Measurements from ENCODE around the gene NDUFS7. TPM values are rescaled to one million over a fixed set of nuclear protein-coding genes. Genes with fewer than 3 reads are reported as not detected.
A peak's percentile ranks its signal among the peaks of the same experiment; 100 is the strongest.

The NDUFS7 gene
- total RNA-seq, 2 donors from 2014 or later = 50.9 to 54.7 TPM

GRCh38 chr19:1370579-1371361 lies 12.9 kb upstream of the NDUFS7 start:
- Mint-ChIP-seq H3K27ac (no peak overlapping the region), H3K4me3 (no peak overlapping the region), H3K36me3 (ENCODE audit: low read depth) (no peaks in the 10 kb centered on the region), H3K27me3 (no peaks in the 10 kb centered on the region), H3K4me1 (no peaks in the 10 kb centered on the region)
- DNase-seq = no peak
- no peak for ATAC-seq
- no peaks in the 10 kb centered on the region for H3K9me3 ChIP-seq (ENCODE audit: control insufficient read depth, low read length, poor library complexity, severe bottlenecking)

GRCh38 chr19:1373042-1373533 lies 10.6 kb upstream of the NDUFS7 start:
- H3K27ac Mint-ChIP-seq = no peak overlapping the region
- no peaks in the 10 kb centered on the region for H3K9me3 ChIP-seq (ENCODE audit: control insufficient read depth, low read length, poor library complexity, severe bottlenecking)
- H3K4me3 Mint-ChIP-seq = no peak overlapping the region
- no peak for DNase-seq
- no peaks in the 10 kb centered on the region for H3K27me3 Mint-ChIP-seq
- no peaks in the 10 kb centered on the region for H3K4me1 Mint-ChIP-seq
- ATAC-seq = no peak
- H3K36me3 Mint-ChIP-seq (ENCODE audit: low read depth) = peaks cover 2% of the 10 kb centered on the region

GRCh38 chr19:1373534-1374249 lies 10.0 kb upstream of the NDUFS7 start:
- H3K9me3 ChIP-seq (ENCODE audit: control insufficient read depth, low read length, poor library complexity, severe bottlenecking) = no peaks in the 10 kb centered on the region
- DNase-seq (no peak), ATAC-seq (no peak)
- no peak overlapping the region for H3K4me3 Mint-ChIP-seq
- no peaks in the 10 kb centered on the region for H3K4me1 Mint-ChIP-seq
- H3K27me3 Mint-ChIP-seq = no peaks in the 10 kb centered on the region
- H3K36me3 Mint-ChIP-seq (ENCODE audit: low read depth) = peaks cover 2% of the 10 kb centered on the region
- H3K27ac Mint-ChIP-seq = no peak overlapping the region

- DNase-seq = no peak
- no peaks in the 10 kb centered on the region for H3K9me3 ChIP-seq (ENCODE audit: control insufficient read depth, low read length, poor library complexity, severe bottlenecking)
- Mint-ChIP-seq H3K27ac (no peak overlapping the region), H3K36me3 (ENCODE audit: low read depth) (peaks cover 2% of the 10 kb centered on the region), H3K4me1 (no peaks in the 10 kb centered on the region), H3K4me3 (no peak overlapping the region), H3K27me3 (no peaks in the 10 kb centered on the region)
- no peak for ATAC-seq
Measured at GRCh38 chr19:1374250-1374577, 9.5 kb upstream of the NDUFS7 start.

GRCh38 chr19:1376415-1376805 lies 7.3 kb upstream of the NDUFS7 start:
- Mint-ChIP-seq H3K36me3 (ENCODE audit: low read depth) (peaks cover 2% of the 10 kb centered on the region), H3K27ac (no peak overlapping the region), H3K4me3 (no peak overlapping the region), H3K27me3 (no peaks in the 10 kb centered on the region), H3K4me1 (peaks cover 2% of the 10 kb centered on the region)
- H3K9me3 ChIP-seq (ENCODE audit: control insufficient read depth, low read length, poor library complexity, severe bottlenecking) = no peaks in the 10 kb centered on the region
- DNase-seq (no peak), ATAC-seq (no peak)

GRCh38 chr19:1377176-1377964 lies 6.3 kb upstream of the NDUFS7 start:
- Mint-ChIP-seq H3K36me3 (ENCODE audit: low read depth) (peaks cover 2% of the 10 kb centered on the region), H3K27ac (no peak overlapping the region), H3K27me3 (no peaks in the 10 kb centered on the region), H3K4me3 (no peak overlapping the region), H3K4me1 (peaks cover 2% of the 10 kb centered on the region)
- H3K9me3 ChIP-seq (ENCODE audit: control insufficient read depth, low read length, poor library complexity, severe bottlenecking) = no peaks in the 10 kb centered on the region
- no peak for ATAC-seq
- DNase-seq = no peak

GRCh38 chr19:1377965-1378785 lies 5.5 kb upstream of the NDUFS7 start:
- DNase-seq (no peak), ATAC-seq (no peak)
- Mint-ChIP-seq H3K27me3 (peaks cover under 1% of the 10 kb centered on the region), H3K27ac (no peak overlapping the region), H3K36me3 (ENCODE audit: low read depth) (peaks cover 2% of the 10 kb centered on the region), H3K4me3 (no peak overlapping the region), H3K4me1 (peaks cover 4% of the 10 kb centered on the region)
- H3K9me3 ChIP-seq (ENCODE audit: control insufficient read depth, low read length, poor library complexity, severe bottlenecking) = no peaks in the 10 kb centered on the region

- no peaks in the 10 kb centered on the region for H3K9me3 ChIP-seq (ENCODE audit: control insufficient read depth, low read length, poor library complexity, severe bottlenecking)
- peaks cover 6% of the 10 kb centered on the region for H3K27me3 Mint-ChIP-seq
- peaks cover 11% of the 10 kb centered on the region for H3K4me1 Mint-ChIP-seq
- no peak overlapping the region for H3K27ac Mint-ChIP-seq
- no peak for DNase-seq
- no peak overlapping the region for H3K4me3 Mint-ChIP-seq
- H3K36me3 Mint-ChIP-seq (ENCODE audit: low read depth) = peaks cover 4% of the 10 kb centered on the region
- no peak for ATAC-seq
Measured at GRCh38 chr19:1379126-1379905, 4.4 kb upstream of the NDUFS7 start.

GRCh38 chr19:1379961-1380489 lies 3.7 kb upstream of the NDUFS7 start:
- H3K4me3 Mint-ChIP-seq = no peak overlapping the region
- ATAC-seq (no peak), DNase-seq (no peak)
- peaks cover 14% of the 10 kb centered on the region for H3K4me1 Mint-ChIP-seq
- no peak overlapping the region for H3K27ac Mint-ChIP-seq
- H3K36me3 Mint-ChIP-seq (ENCODE audit: low read depth) = peaks cover 4% of the 10 kb centered on the region
- H3K27me3 Mint-ChIP-seq = peaks cover 6% of the 10 kb centered on the region
- H3K9me3 ChIP-seq (ENCODE audit: control insufficient read depth, low read length, poor library complexity, severe bottlenecking) = no peaks in the 10 kb centered on the region

- peaks cover 6% of the 10 kb centered on the region for H3K27me3 Mint-ChIP-seq
Measured at GRCh38 chr19:1382250-1382649, 1.5 kb upstream of the NDUFS7 start.

GRCh38 chr19:1383017-1383311 lies 743 bp upstream of the NDUFS7 start:
- Mint-ChIP-seq H3K27ac (peak overlapping the region; percentile 97), H3K27me3 (peaks cover 6% of the 10 kb centered on the region), H3K4me3 (peak overlapping the region; percentile 87), H3K4me1 (peaks cover 17% of the 10 kb centered on the region), H3K36me3 (ENCODE audit: low read depth) (peaks cover 2% of the 10 kb centered on the region)
- DNase-seq = no peak
- ATAC-seq = no peak
- H3K9me3 ChIP-seq (ENCODE audit: control insufficient read depth, low read length, poor library complexity, severe bottlenecking) = no peaks in the 10 kb centered on the region

More at GRCh38 chr19:1382250-1382649, 1.5 kb upstream of the NDUFS7 start:
- no peak for DNase-seq
- Mint-ChIP-seq H3K4me3 (no peak overlapping the region), H3K4me1 (peaks cover 17% of the 10 kb centered on the region), H3K36me3 (ENCODE audit: low read depth) (peaks cover 2% of the 10 kb centered on the region), H3K27ac (peak overlapping the region; percentile 97)
- no peaks in the 10 kb centered on the region for H3K9me3 ChIP-seq (ENCODE audit: control insufficient read depth, low read length, poor library complexity, severe bottlenecking)
- no peak for ATAC-seq

GRCh38 chr19:1384085-1384462 lies 367 bp downstream of the NDUFS7 start:
- H3K27ac Mint-ChIP-seq = peak overlapping the region; percentile 97
- DNase-seq (no peak), ATAC-seq (peak; percentile 3)
- peak overlapping the region; percentile 87 for H3K4me3 Mint-ChIP-seq
- H3K27me3 Mint-ChIP-seq = peaks cover 6% of the 10 kb centered on the region
- peaks cover 17% of the 10 kb centered on the region for H3K4me1 Mint-ChIP-seq
- H3K36me3 Mint-ChIP-seq (ENCODE audit: low read depth) = peaks cover 2% of the 10 kb centered on the region
- H3K9me3 ChIP-seq (ENCODE audit: control insufficient read depth, low read length, poor library complexity, severe bottlenecking) = no peaks in the 10 kb centered on the region

Data from T-helper 17 cell (primary cell).